K562 (cell line): ENCODE results near the gene POLD4. TPM values are rescaled to one million over a fixed set of nuclear protein-coding genes. Genes with fewer than 3 reads are reported as not detected.

Experiments used
- ATAC-seq: fragments of 200-7000 bp; cut with Tn5 transposase; 3 replicates; pipeline ENCODE4 v1.9.1; 2020; ENCODE audit warnings: moderate library complexity
- BruUV-seq: library from RNA; stranded (reverse); fragments of 400-500 nt; replicated peaks from 2 replicates; lab custom pipeline; 2021; lab: Mats Ljungman, UMichigan
- CTCF ChIA-PET: fragments of 300-600 bp; formaldehyde crosslinking; extraction: SDS; loops from one replicate; lab custom pipeline; 2021; ENCODE audit warnings: low intra/inter-chr PET ratio; lab: Yijun Ruan, JAX
- POLR2A ChIA-PET: fragments of 300-600, 350-650 bp; sonication (Branson Sonifier 250); formaldehyde crosslinking; extraction: SDS; loops from one replicate; lab custom pipeline; 2021; ENCODE audit warnings: antibody characterized with exemption, inconsistent platforms; lab: Yijun Ruan, JAX
- DNase-seq, 4 experiments: peaks; one replicate each; pipeline versions ENCODE4 v3.0.0 to v3.0.0-alpha.2; 2011 to 2018; ENCODE audit warnings: low spot score in 3 of 4, mixed read lengths in 3 of 4; ENCODE audit errors: extremely low read depth in 1 of 4
- FAIRE-seq: peaks from 2 replicates; lab custom pipeline; 2011; peaks lifted over from hg19 to GRCh38; lab: Jason Lieb, UNC
- H2AFZ ChIP-seq: 2 replicates; pipeline ENCODE4 v1.6.0; 2011; ENCODE audit warnings: low read depth, low read length, control low read depth, inconsistent platforms
- H3K27ac ChIP-seq: fragments of 200-600 bp; 3 replicates; pipeline ENCODE4 v1.8.0; 2011; ENCODE audit warnings: low read depth, mild to moderate bottlenecking, control low read depth, inconsistent platforms, low read length, moderate library complexity, mixed read lengths; ENCODE audit errors: extremely low read depth
- H3K27me3 ChIP-seq, 2 experiments: fragments of 300-600 bp in 1 of 2; 2 replicates in 1 of 2; 3 replicates in 1 of 2; pipeline versions ENCODE4 v1.6.0 to v1.8.0; 2011; ENCODE audit warnings: inconsistent platforms in 2 of 2, low read length in 2 of 2, mild to moderate bottlenecking in 1 of 2, mixed read lengths in 1 of 2, moderate library complexity in 1 of 2; ENCODE audit not compliant: control insufficient read depth in 2 of 2, insufficient read depth in 2 of 2
- H3K36me3 ChIP-seq: fragments of 300-600 bp; 3 replicates; pipeline ENCODE4 v1.8.0; 2011; ENCODE audit warnings: mild to moderate bottlenecking, low read length, inconsistent platforms; ENCODE audit not compliant: control insufficient read depth, insufficient read depth
- H3K4me1 ChIP-seq, 2 experiments: fragments of 200-600 bp in 1 of 2; replicated peaks in 1 of 2; 2 replicates in 1 of 2; 3 replicates in 1 of 2; pipeline versions ENCODE4 v1.5.1 to v1.8.0; 2011; ENCODE audit warnings: inconsistent platforms in 2 of 2, low read length in 2 of 2, mild to moderate bottlenecking in 1 of 2, mixed read lengths in 1 of 2, moderate library complexity in 1 of 2; ENCODE audit not compliant: control insufficient read depth in 2 of 2, insufficient read depth in 2 of 2
- H3K4me2 ChIP-seq: 2 replicates; pipeline ENCODE4 v1.6.1; 2011; ENCODE audit warnings: low read length, control low read depth, inconsistent platforms, mixed read lengths; ENCODE audit not compliant: insufficient read depth
- H3K4me3 ChIP-seq: fragments of 200-600 bp; sonication (generic), shearing (Covaris generic); 2 replicates; pipeline ENCODE4 v1.5.1; 2016; ENCODE audit warnings: control low read depth, inconsistent platforms
- H3K79me2 ChIP-seq: fragments of 200-600 bp; 3 replicates; pipeline ENCODE4 v1.8.0; 2011; ENCODE audit warnings: low read length, inconsistent platforms; ENCODE audit not compliant: control insufficient read depth, insufficient read depth
- H3K9ac ChIP-seq, 2 experiments: 2 replicates each; pipeline versions ENCODE4 v1.6.0 to v1.6.1; 2011; ENCODE audit warnings: low read depth in 2 of 2, low read length in 2 of 2, control low read depth in 1 of 2, inconsistent platforms in 1 of 2, mild to moderate bottlenecking in 1 of 2, mixed read lengths in 1 of 2; ENCODE audit not compliant: insufficient read depth in 1 of 2
- H3K9me1 ChIP-seq: one replicate; pipeline ENCODE4 v1.6.0; 2011; ENCODE audit warnings: inconsistent platforms, mild to moderate bottlenecking, low read length, moderate library complexity; ENCODE audit not compliant: control insufficient read depth, insufficient read depth
- H3K9me3 ChIP-seq: replicated peaks from 2 replicates; pipeline ENCODE4 v1.5.1; 2011; ENCODE audit warnings: low read depth, low read length, inconsistent platforms; ENCODE audit not compliant: control insufficient read depth, insufficient read depth
- H4K20me1 ChIP-seq: replicated peaks from 2 replicates; pipeline ENCODE4 v1.6.1; 2011; ENCODE audit warnings: low read length, inconsistent platforms, mixed read lengths; ENCODE audit not compliant: control insufficient read depth, insufficient read depth
- BCOR ChIP-seq: fragments of 450-650 bp; IDR thresholded peaks from 2 replicates; pipeline ENCODE4 v1.6.1; 2016
- CBFA2T3 ChIP-seq: fragments of 450-650 bp; IDR thresholded peaks from 2 replicates; pipeline ENCODE4 v1.6.1; 2017
- CBX5 ChIP-seq: IDR thresholded peaks from 2 replicates; pipeline ENCODE4 v1.6.1; 2014; ENCODE audit warnings: low read depth, borderline replicate concordance
- EGR1 ChIP-seq: fragments of 450-650 bp; conservative IDR thresholded peaks from 2 replicates; pipeline ENCODE4 v1.6.1; 2017; ENCODE audit warnings: mild to moderate bottlenecking
- NFATC3 ChIP-seq: fragments of 450-650 bp; IDR thresholded peaks from 2 replicates; pipeline ENCODE4 v1.6.1; 2017; ENCODE audit warnings: mild to moderate bottlenecking
- RB1 ChIP-seq: fragments of 450-650 bp; IDR thresholded peaks from 2 replicates; pipeline ENCODE4 v1.6.1; 2017; ENCODE audit warnings: low read depth, mild to moderate bottlenecking
- ZFX ChIP-seq: sonication (generic); formaldehyde crosslinking; IDR thresholded peaks from 2 replicates; pipeline ENCODE4 v1.8.0; 2022; ENCODE audit warnings: mild to moderate bottlenecking, missing genetic modification reagents, moderate library complexity
- WGBS: fragments of 100-300 bp; shearing (Covaris generic); methylation state at CpG from one replicate; pipeline ENCODE4 v1.1.6; 2016; ENCODE audit warnings: low coverage, mixed read lengths; ENCODE audit not compliant: insufficient coverage; ENCODE audit errors: missing lambda C conversion rate; 5-methylcytosine and 5-hydroxymethylcytosine counted together
- in situ Hi-C: fragments of 300-500 bp; cut with MboI; formaldehyde crosslinking; loops from 4 replicates; pipeline ENCODE4 v1.15.0; 2018; ENCODE audit warnings: inconsistent platforms, mixed read lengths
- intact Hi-C: fragments of 100-400 bp; cut with micrococcal nuclease; formaldehyde crosslinking; loops from 2 replicates; pipeline ENCODE4 v1.14.2; 2022
- polyA plus RNA-seq, 8 experiments: library from polyadenylated mRNA; depleted of rRNA in 4 of 8; stranded (reverse) in 5 of 8; unstranded in 3 of 8; fragments of >200 nt; fragmentation: Nextera tagmentation in 2 of 8; fragmentation: Illumina TruSeq in 1 of 8; extraction: Ambion mirVana in 2 of 8; extraction: Trizol in 1 of 8; gene quantifications; 2 replicates each; pipeline versions ENCODE4 v1.2.1 to v1.2.3, GENCODE V29; 2011 to 2014; ENCODE audit warnings: inconsistent platforms in 1 of 8, missing spikeins in 1 of 8
- total RNA-seq, 7 experiments: library from RNA; depleted of rRNA in 6 of 7; stranded (reverse); fragments of >200 nt in 6 of 7; fragmentation: Illumina TruSeq in 2 of 7; extraction: Trizol in 2 of 7; gene quantifications; 2 replicates each; pipeline versions ENCODE4 v1.2.1 to v1.2.3, GENCODE V29; 2011 to 2021; ENCODE audit warnings: low replicate concordance in 1 of 7
- TF ChIP-seq, protein P1 (sequence below): sonication (generic); formaldehyde crosslinking; IDR thresholded peaks from 2 replicates; pipeline ENCODE4 v1.8.1; 2023; ENCODE audit warnings: mild to moderate bottlenecking, missing genetic modification reagents
- TF ChIP-seq, protein P2 (sequence below): fragments of 250-450 bp; sonication (Bioruptor Pico); IDR thresholded peaks from 2 replicates; pipeline ENCODE4 v1.8.0; 2021; ENCODE audit warnings: mild to moderate bottlenecking, moderate library complexity

POLD4 gene
- total and polyA plus RNA-seq, 9 of the 15 experiments (the other 6 are each of a cell fraction or from before 2014, with no cell fraction given), result 5.8 to 64.5 (median 18.3) TPM

DNA sequence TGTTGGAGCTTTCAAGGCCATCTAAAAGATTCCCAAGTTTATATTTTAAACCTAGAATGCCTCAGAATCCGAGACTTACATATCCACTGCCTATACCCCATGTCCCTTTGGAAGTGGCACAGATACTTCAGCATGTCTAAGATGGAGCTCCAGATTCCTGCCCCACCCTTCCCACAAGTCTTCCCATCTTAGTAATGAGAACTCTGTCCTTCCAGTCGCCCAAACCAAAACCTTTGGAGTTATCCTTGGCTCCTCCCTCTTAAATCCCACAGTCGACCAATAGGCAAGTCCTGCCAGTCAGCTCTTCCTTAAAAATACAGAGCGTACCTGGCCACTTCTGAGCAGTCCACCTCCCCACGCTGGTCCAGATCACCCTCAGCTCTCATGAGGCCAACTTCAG is 4.3 kb downstream of the POLD4 start (continued):
- TF ChIP-seq, protein P1, sequence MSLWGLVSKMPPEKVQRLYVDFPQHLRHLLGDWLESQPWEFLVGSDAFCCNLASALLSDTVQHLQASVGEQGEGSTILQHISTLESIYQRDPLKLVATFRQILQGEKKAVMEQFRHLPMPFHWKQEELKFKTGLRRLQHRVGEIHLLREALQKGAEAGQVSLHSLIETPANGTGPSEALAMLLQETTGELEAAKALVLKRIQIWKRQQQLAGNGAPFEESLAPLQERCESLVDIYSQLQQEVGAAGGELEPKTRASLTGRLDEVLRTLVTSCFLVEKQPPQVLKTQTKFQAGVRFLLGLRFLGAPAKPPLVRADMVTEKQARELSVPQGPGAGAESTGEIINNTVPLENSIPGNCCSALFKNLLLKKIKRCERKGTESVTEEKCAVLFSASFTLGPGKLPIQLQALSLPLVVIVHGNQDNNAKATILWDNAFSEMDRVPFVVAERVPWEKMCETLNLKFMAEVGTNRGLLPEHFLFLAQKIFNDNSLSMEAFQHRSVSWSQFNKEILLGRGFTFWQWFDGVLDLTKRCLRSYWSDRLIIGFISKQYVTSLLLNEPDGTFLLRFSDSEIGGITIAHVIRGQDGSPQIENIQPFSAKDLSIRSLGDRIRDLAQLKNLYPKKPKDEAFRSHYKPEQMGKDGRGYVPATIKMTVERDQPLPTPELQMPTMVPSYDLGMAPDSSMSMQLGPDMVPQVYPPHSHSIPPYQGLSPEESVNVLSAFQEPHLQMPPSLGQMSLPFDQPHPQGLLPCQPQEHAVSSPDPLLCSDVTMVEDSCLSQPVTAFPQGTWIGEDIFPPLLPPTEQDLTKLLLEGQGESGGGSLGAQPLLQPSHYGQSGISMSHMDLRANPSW (CRISPR knock-in tag), result no peak
- TF ChIP-seq RB1, result no peak
- TF ChIP-seq ZFX (CRISPR knock-in tag), result no peak
- TF ChIP-seq BCOR, result no peak
- TF ChIP-seq EGR1, result no peak
- no peak for TF ChIP-seq CBX5

DNA sequence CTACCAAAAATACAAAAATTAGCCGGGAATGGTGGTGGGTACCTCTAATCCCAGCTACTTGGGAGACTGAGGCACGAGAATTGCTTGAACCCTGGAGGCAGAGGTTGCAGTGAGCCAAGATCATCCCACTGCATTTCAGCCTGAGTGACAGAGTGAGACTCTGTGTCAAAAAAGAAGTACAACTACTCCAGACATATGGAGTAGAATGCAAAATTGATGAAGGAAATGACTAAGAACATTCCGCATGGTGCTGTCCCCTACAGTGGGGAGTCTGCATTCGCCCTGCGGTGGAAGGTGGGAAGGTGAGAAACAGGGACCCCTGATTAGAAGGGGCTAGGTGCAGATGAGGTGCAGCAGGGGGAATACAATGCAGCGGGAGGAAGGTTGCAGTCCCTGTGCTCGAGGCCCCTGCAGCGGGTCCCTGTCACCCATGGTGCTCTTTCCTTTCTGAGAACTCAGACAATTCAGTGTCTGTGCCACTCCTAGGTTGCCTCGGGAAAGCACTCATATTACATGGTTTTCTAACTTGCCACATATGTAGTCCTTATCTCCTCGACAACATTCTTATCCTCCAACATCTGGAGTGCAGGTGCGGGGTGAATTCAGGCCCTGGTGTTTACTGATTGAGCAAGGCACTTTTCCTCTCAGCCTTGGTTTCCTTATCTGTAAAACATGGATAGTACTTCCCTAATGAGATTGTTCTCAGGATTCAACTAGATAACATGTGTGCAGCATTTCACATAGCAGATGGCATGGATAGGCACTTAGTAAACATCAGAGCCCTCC is 5.2 kb downstream of the POLD4 start:
- Histone ChIP-seq H3K9ac (peak overlapping the region; percentile 6 to 66; a peak in 2 of 4 replicates), H3K4me2 (peak overlapping the region; percentile 61), H2AFZ (no peak overlapping the region), H3K9me1 (no peaks in the 10 kb centered on the region), H3K36me3 (peaks cover 4% of the 10 kb centered on the region; the same call in 1 of the 3 replicates), H3K79me2 (peaks cover 8% of the 10 kb centered on the region), H3K27me3 (no peaks in the 10 kb centered on the region), H3K4me3 (no peak overlapping the region), H3K4me1 (peaks cover 29 to 39% of the 10 kb centered on the region in 2 experiments; a peak in 4 of 5 replicates), H3K27ac (no peak overlapping the region), H4K20me1 (no peaks in the 10 kb centered on the region; the same call in 1 of the 2 replicates), H3K9me3 (no peaks in the 10 kb centered on the region)
- POLR2A ChIA-PET, result interaction anchor here (0.6 kb wide), 1 partner anchor 9 kb away, joined by 3 read pairs; no protein-coding TSS in a partner anchor
- CTCF ChIA-PET, result interaction anchor here (0.6 kb wide), 1 partner anchor 59 kb away, joined by 3 read pairs; no protein-coding TSS in a partner anchor
- WGBS, result 16% methylated on average over 11 of the region's 11 CpGs
- FAIRE-seq, result peak; percentile 75
- DNase-seq, result peak; percentile 40 to 81 (median 53)
- in situ Hi-C loops, result no loop called here
- intact Hi-C loops, result no loop called here
- peak; percentile 14 for ATAC-seq
- BruUV-seq, result no TSS peak
- TF ChIP-seq NFATC3 (0 out of 2 replicates have a peak, but pooled peaks have one; percentile 74), CBFA2T3 (peak; percentile 99)
- TF ChIP-seq, protein P2, sequence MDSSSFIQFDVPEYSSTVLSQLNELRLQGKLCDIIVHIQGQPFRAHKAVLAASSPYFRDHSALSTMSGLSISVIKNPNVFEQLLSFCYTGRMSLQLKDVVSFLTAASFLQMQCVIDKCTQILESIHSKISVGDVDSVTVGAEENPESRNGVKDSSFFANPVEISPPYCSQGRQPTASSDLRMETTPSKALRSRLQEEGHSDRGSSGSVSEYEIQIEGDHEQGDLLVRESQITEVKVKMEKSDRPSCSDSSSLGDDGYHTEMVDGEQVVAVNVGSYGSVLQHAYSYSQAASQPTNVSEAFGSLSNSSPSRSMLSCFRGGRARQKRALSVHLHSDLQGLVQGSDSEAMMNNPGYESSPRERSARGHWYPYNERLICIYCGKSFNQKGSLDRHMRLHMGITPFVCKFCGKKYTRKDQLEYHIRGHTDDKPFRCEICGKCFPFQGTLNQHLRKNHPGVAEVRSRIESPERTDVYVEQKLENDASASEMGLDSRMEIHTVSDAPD (CRISPR knock-in tag), result no peak
